ENCODE data around the gene OVOL1.
A peak's percentile ranks its signal among the peaks of the same experiment; 100 is the strongest.

OVOL1 gene

DNA sequence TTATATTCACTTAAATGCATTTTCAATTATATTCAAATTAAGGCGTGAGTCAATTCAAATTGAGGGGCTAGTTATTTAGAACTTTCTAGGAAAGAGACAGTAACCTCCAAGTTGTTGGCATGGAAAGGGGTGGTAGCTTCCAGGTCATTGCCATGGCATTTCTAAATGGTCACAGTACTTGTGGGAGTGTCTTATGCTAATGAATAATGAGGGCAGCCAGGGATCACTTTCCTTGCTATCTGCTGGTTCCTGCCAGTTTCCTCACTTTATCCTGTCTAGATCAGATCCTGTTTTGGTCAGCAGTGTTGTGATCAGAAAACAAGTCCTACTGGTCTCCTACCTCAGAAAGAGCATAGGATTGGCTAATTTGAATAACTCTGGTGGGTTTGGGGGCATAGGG lies 44.5 kb upstream of the OVOL1 start:
- no peak for TF ChIP-seq TCF4 (CRISPR knock-in tag; IDR thresholded peaks at IDR 0.05; ENCODE audit: borderline replicate concordance)
- TF ChIP-seq ZC3H10 (CRISPR knock-in tag; IDR thresholded peaks at IDR 0.05), result no peak
- no peak for TF ChIP-seq ESRRG (CRISPR knock-in tag; IDR thresholded peaks at IDR 0.05)
- TF ChIP-seq SNAI2 (CRISPR knock-in tag; IDR thresholded peaks at IDR 0.05), result no peak
- TF ChIP-seq GLIS3 (CRISPR knock-in tag; IDR thresholded peaks at IDR 0.05), result no peak
- ATAC-seq, result no peak

DNA sequence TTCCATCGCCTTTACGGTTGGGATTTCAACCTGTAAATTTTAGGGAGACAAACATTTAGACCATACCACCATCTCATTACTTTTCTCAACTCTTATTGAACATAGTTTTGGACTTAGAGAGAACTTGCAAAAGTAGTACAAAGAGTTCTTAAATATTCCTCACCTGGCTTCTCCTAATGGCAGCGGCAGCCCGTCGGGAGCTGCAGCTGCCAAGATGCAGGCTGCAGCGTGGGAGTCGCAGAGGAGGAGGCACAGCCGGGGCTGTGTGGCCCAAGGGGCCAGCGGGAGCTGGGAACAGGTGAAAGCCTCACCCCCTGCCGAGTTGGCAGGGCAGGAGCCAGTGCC lies 43.2 kb upstream of the OVOL1 start:
- TF ChIP-seq, protein P1, sequence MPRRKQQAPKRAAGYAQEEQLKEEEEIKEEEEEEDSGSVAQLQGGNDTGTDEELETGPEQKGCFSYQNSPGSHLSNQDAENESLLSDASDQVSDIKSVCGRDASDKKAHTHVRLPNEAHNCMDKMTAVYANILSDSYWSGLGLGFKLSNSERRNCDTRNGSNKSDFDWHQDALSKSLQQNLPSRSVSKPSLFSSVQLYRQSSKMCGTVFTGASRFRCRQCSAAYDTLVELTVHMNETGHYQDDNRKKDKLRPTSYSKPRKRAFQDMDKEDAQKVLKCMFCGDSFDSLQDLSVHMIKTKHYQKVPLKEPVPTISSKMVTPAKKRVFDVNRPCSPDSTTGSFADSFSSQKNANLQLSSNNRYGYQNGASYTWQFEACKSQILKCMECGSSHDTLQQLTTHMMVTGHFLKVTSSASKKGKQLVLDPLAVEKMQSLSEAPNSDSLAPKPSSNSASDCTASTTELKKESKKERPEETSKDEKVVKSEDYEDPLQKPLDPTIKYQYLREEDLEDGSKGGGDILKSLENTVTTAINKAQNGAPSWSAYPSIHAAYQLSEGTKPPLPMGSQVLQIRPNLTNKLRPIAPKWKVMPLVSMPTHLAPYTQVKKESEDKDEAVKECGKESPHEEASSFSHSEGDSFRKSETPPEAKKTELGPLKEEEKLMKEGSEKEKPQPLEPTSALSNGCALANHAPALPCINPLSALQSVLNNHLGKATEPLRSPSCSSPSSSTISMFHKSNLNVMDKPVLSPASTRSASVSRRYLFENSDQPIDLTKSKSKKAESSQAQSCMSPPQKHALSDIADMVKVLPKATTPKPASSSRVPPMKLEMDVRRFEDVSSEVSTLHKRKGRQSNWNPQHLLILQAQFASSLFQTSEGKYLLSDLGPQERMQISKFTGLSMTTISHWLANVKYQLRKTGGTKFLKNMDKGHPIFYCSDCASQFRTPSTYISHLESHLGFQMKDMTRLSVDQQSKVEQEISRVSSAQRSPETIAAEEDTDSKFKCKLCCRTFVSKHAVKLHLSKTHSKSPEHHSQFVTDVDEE (CRISPR knock-in tag; IDR thresholded peaks at IDR 0.05), result no peak
- TF ChIP-seq, protein P2, sequence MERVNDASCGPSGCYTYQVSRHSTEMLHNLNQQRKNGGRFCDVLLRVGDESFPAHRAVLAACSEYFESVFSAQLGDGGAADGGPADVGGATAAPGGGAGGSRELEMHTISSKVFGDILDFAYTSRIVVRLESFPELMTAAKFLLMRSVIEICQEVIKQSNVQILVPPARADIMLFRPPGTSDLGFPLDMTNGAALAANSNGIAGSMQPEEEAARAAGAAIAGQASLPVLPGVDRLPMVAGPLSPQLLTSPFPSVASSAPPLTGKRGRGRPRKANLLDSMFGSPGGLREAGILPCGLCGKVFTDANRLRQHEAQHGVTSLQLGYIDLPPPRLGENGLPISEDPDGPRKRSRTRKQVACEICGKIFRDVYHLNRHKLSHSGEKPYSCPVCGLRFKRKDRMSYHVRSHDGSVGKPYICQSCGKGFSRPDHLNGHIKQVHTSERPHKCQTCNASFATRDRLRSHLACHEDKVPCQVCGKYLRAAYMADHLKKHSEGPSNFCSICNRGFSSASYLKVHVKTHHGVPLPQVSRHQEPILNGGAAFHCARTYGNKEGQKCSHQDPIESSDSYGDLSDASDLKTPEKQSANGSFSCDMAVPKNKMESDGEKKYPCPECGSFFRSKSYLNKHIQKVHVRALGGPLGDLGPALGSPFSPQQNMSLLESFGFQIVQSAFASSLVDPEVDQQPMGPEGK (CRISPR knock-in tag; IDR thresholded peaks at IDR 0.05; ENCODE audit: borderline replicate concordance), result no peak
- TF ChIP-seq ZC3H10 (CRISPR knock-in tag; IDR thresholded peaks at IDR 0.05) (no peak), RARB (CRISPR knock-in tag; IDR thresholded peaks at IDR 0.05) (no peak), BACH2 (CRISPR knock-in tag; IDR thresholded peaks at IDR 0.05; ENCODE audit: borderline replicate concordance) (no peak), ZFP30 (CRISPR knock-in tag; IDR thresholded peaks at IDR 0.05) (no peak), GLIS3 (CRISPR knock-in tag; IDR thresholded peaks at IDR 0.05) (no peak), ZNF565 (CRISPR knock-in tag; conservative IDR thresholded peaks at IDR 0.05; ENCODE audit: low read depth) (no peak), ESRRG (CRISPR knock-in tag; IDR thresholded peaks at IDR 0.05) (no peak), ZNF70 (CRISPR knock-in tag; IDR thresholded peaks at IDR 0.05) (no peak), SNAI2 (CRISPR knock-in tag; IDR thresholded peaks at IDR 0.05) (no peak)
- TF ChIP-seq, protein P3, sequence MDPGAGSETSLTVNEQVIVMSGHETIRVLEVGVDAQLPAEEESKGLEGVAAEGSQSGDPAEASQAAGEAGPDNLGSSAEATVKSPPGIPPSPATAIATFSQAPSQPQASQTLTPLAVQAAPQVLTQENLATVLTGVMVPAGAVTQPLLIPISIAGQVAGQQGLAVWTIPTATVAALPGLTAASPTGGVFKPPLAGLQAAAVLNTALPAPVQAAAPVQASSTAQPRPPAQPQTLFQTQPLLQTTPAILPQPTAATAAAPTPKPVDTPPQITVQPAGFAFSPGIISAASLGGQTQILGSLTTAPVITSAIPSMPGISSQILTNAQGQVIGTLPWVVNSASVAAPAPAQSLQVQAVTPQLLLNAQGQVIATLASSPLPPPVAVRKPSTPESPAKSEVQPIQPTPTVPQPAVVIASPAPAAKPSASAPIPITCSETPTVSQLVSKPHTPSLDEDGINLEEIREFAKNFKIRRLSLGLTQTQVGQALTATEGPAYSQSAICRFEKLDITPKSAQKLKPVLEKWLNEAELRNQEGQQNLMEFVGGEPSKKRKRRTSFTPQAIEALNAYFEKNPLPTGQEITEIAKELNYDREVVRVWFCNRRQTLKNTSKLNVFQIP (CRISPR knock-in tag; IDR thresholded peaks at IDR 0.05; ENCODE audit: borderline replicate concordance, low read depth), result no peak
- ATAC-seq, result no peak

DNA sequence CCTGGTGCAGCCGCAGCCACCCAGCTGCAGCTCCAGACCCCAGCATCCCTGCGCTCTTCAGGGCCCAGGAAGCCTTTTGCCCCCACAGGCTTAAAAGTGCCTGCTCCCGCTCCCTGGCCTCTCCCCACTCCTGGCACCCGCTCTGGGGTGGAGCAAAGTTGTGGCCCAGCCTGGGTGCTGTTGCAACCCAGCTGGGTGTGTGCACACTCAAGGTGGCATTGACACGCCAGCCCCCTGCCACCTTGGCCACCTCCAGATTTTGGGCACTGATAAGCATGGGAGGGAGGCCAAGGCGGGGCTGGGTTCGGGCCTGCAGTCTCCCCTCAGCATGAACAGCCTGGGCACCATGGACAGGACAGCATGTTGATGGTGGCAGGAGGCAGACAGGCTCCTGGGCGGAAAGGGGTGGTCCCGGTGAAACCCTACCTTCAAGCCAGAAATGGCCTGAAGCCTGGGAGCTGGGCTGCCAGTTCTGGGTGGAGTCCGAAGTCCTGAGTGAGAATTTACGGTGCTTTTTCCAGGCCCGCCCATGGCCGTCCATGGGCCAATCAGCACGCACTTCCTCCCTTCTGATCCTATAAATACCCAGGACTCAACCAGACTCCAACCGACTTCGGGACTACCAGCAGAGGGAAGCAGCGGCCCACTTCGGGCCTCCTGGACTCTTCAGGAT lies 42.7 kb upstream of the OVOL1 start:
- TF ChIP-seq ZNF70 (CRISPR knock-in tag; IDR thresholded peaks at IDR 0.05) (no peak), TOX (CRISPR knock-in tag; IDR thresholded peaks at IDR 0.05; ENCODE audit: borderline replicate concordance) (no peak), PPARA (CRISPR knock-in tag; IDR thresholded peaks at IDR 0.05; ENCODE audit: borderline replicate concordance) (no peak), OSR1 (CRISPR knock-in tag; IDR thresholded peaks at IDR 0.05) (no peak), RARB (CRISPR knock-in tag; IDR thresholded peaks at IDR 0.05) (no peak), ZFP30 (CRISPR knock-in tag; IDR thresholded peaks at IDR 0.05) (no peak), ISL1 (CRISPR knock-in tag; IDR thresholded peaks at IDR 0.05) (no peak), ESRRG (CRISPR knock-in tag; IDR thresholded peaks at IDR 0.05) (no peak)
- TF ChIP-seq, protein P2 (CRISPR knock-in tag; IDR thresholded peaks at IDR 0.05; ENCODE audit: borderline replicate concordance), result no peak
- TF ChIP-seq, protein P3 (CRISPR knock-in tag; IDR thresholded peaks at IDR 0.05; ENCODE audit: borderline replicate concordance, low read depth), result no peak
- peak; percentile 98 for ATAC-seq

DNA sequence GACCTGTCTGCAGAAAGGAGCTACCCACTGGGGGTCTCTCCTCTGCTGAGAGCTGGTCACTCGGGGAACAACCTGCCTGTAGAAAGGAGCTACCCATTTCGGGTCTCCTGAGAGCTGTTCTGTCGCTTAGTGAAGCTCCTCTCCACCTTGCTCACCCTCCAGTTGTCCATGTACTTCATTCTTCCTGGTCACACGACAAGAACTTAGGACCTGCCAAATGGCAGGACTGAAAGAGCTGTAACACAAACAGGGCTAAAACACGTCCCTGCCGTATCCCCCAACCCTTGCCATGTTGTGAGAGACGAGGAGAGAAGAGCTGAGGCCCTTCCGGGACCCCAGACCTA lies 42.2 kb upstream of the OVOL1 start:
- no peak for TF ChIP-seq ZNF70 (CRISPR knock-in tag; IDR thresholded peaks at IDR 0.05)
- no peak for TF ChIP-seq BACH2 (CRISPR knock-in tag; IDR thresholded peaks at IDR 0.05; ENCODE audit: borderline replicate concordance)
- TF ChIP-seq ARNTL (CRISPR knock-in tag; IDR thresholded peaks at IDR 0.05; ENCODE audit: borderline replicate concordance, low read depth), result no peak
- TF ChIP-seq ZFP30 (CRISPR knock-in tag; IDR thresholded peaks at IDR 0.05), result no peak
- TF ChIP-seq TCF4 (CRISPR knock-in tag; IDR thresholded peaks at IDR 0.05; ENCODE audit: borderline replicate concordance), result no peak
- no peak for TF ChIP-seq OSR1 (CRISPR knock-in tag; IDR thresholded peaks at IDR 0.05)
- TF ChIP-seq, protein P4, sequence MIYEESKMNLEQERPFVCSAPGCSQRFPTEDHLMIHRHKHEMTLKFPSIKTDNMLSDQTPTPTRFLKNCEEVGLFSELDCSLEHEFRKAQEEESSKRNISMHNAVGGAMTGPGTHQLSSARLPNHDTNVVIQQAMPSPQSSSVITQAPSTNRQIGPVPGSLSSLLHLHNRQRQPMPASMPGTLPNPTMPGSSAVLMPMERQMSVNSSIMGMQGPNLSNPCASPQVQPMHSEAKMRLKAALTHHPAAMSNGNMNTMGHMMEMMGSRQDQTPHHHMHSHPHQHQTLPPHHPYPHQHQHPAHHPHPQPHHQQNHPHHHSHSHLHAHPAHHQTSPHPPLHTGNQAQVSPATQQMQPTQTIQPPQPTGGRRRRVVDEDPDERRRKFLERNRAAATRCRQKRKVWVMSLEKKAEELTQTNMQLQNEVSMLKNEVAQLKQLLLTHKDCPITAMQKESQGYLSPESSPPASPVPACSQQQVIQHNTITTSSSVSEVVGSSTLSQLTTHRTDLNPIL (CRISPR knock-in tag; IDR thresholded peaks at IDR 0.05; ENCODE audit: low read depth), result no peak
- TF ChIP-seq ZNF565 (CRISPR knock-in tag; conservative IDR thresholded peaks at IDR 0.05; ENCODE audit: low read depth), result no peak
- TF ChIP-seq ESRRG (CRISPR knock-in tag; IDR thresholded peaks at IDR 0.05), result no peak
- TF ChIP-seq ZC3H10 (CRISPR knock-in tag; IDR thresholded peaks at IDR 0.05), result no peak
- ATAC-seq, result peak; percentile 24; the same call in 1 of the 3 replicates
